Stimulated activated CD8-positive, alpha-beta memory T cell treated with anti-CD3 and anti-CD28 coated beads, Interleukin-7, amount 100 ng/mL, for 48 hours (primary cell): ENCODE results near the gene QSER1.

ENCODE experiments used
- DNase-seq, 2 donors: peaks; one replicate each; pipeline ENCODE4 v3.0.0-alpha.2; 2020; ENCODE audit warnings: low read depth in 1 of 2; ENCODE audit errors: extremely low read depth in 1 of 2

Gene QSER1

DNA sequence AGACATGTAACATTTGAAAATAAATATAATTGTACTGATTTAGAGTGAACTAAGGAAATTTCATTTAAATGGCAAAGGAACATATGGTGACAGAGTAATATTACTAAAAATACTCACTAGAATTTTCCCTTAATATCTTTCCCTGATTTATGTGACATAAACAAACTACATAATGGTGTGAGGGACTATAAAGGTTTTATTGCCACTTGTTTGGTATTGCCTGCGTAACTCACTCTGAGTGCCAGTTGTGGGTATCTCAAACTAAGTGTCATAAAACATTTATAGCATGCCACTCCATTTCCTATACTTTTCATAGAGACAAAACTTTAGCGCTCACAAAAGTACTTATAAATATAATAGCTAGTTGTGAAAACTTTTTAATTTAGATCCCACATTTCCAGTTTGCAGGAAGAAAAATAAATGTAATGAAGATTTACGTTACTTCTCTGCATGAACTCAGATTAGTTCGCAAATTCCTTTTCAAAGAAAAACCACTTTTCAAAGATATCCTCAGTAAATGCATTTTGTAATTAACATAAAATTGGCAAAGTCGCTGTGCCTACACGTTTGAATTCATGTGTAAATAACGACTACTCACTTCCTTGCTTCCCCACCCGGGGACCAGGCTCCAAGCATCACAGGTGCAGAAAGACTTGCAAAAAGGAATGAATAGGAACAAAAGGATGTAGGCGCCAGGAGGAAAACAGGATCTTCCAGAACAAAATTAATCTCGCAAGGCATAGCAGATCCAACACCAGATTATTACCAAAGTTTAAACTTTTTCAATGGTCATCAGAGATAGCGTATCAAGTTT is 1.6 kb upstream of the QSER1 start:
- DNase-seq: no peak

DNA sequence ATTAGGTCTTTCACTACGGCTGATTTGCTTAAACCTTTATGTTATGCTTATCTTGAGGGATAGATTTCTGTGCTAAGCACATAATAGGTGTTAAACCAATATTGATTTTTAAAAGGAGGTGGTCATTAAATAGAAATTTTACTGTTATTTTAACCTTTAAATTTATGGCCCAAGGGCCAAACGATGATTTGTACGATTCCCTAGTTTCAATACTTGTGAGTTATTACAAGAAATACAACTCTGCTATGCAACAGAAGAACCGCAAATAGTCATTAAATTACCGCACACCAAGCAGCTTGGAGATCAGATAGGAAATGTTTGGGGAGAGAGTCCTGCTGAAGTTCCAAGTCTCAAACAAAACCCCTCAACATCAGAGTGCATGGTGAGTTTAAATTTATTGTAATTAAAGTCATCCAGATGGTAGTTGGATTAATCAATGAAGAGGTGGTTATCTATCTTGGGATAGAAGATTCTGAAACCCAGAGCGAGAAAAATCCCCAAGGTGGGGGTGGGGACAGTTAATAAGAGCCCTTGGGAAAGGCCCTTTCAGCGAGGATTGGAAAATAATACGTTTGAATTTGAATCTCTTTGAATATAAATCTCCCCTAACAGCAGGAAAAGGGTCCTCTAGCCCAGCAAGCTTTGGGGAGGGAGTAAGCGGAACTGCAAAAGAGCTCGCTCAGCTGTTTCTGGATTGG is 805 bp upstream of the QSER1 start:
- no peak for DNase-seq

DNA sequence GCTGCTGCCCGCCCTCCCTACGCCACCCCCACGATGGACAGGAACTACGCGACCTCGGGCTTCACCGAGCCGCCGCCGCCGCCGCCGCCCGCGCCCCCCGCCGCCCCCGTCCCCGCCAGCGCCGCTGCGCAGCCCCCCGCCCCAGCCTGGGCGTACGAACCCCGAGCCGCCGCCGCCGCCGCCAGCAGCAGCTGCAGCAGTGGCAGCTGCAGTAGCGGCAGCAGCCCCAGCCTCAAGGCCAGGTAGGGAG is 407 bp downstream of the QSER1 start:
- no peak for DNase-seq

DNA sequence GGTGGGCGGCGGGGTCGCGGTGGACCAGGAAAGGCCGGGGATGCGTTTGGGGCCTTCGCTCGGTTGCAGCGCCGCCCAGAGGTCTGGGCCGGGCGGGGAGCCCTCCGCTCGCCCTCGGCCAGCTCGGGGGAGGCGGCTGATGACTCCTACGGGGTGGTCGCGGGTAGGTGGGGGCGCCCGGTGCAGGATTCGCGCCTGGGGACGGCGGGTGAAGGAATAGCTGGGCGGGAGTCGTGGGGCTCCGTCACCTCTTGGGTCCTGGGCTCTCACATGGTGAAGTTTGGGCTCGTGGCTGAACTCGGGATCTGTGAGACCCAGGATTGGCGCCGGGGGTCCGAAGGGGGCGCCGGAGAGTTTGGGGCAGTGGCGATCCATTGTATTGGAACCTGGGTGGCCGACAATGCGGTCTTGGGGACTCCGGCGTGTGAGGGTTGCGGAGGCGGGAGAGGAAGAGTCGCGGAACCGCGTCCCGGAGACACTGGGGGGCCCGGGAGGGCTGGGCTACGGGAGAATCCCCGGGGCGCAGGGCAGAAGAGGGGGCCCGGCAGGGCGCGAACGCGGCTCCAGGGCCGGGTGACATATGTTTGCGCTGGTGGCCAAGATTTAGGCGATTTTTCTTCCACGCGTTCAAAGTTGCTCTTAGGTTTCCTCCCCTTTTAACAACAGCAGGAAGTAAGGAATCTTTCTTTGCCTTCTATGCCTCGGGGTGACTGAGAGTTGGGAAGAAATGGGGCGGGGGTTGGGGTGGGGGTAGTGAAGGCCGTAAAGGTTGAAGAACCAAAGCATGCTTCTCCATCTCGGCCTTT is 935 bp downstream of the QSER1 start:
- peak; percentile 15 to 26 for DNase-seq

DNA sequence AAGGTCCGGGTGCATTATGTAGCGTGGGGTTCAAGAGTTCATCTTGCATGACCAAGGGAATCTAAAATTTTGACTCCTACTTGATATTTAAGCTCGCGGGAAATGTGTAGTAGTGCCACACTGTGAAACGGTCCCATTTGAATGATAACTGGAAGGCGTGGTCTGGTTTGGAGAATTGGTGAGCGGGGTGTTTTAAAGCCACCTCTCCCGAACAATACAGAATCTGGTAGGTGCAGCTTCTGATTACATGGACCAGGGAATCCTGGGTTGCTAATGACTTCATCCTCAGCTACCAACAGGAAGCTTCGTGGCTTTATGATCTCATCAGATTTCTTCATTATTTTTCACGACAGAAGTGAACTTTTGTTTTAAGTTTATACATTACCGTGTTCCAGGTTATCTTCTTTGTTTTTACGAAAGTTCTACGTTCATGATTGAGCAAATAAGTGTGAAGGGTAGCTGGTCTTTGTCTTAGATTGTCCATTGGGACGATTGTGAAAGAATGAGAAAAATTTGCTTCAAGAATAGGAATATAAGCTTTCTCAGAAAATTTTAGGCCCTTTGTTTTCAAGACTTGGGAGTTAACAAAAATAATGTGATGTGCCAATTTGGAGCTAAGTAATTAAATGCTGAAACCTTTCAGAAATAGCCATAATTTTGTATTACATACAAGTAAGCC is 1.7 kb downstream of the QSER1 start:
- no peak for DNase-seq

DNA sequence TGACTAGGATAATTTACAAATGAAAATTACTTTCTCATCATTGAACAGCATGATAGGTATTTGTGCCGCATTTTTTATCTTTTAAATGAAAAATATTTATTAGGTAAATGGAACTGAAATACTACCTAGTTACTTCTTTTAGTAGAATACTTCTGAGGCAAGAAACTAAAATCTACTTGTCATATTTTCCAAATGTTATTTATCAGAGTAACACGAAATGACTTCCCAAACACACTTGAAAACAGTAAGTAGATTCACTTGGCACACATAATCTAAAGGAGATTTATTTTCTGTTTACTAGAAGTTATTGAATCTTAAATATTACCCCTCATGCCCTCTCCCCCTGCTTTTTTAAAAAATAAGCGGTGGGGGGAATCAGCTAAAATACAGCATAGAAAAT is 2.3 kb downstream of the QSER1 start:
- no peak for DNase-seq

DNA sequence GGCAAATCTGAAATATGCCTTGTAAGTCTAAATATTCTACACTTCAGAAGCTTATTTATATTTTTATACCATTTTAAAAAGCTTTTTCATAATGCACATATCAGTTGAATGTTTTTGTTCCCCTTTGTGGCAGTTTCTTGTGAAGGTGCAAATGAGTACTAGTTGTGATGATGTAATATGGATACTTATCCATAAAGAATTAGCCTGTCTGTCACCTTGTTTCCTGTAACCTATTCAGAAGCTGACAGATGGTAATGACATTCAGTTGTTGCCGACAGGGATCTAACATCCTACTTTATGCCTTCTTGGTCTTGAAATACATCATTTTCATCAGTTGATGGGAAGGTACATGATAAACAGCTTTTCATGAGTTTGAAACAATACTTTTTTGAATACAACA is 2.9 kb downstream of the QSER1 start:
- no peak for DNase-seq

DNA sequence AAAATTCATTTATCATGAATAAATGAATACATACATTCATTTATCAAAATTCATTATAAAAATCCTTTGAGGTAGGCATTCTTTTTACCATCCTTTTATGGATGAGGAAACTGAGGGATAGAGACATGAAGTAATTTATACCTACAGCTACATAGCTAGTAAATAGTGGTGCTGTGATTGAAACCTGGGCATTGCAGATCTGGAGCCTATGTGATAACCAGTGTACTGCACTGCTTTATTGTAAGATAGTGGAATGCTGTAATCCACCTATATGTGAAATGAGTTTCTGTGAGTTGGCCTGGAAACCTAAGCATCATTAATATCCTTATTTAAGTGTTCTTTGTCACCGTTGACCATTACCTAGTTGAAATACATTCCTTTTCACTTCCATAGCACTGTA is 4.5 kb downstream of the QSER1 start:
- no peak for DNase-seq

DNA sequence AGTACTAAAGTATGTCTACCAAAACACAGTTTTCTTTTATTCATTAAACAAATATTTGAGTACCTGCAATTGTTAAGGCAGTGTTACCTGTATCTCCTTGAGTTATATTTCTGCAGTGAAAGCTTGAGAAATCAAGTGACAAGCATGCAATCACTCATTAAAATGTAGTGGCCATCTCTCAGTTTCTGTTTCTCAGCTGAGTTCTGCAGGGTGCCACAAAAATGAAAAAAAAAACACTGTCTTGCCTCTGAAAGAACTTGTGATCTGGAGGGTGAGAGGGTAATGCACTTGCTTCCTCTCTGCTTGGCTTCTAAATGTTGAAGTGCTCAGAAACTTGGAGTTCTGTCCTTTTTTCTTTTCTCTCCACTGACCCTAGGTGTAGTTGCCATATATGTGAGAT is 6.8 kb downstream of the QSER1 start:
- DNase-seq: no peak

DNA sequence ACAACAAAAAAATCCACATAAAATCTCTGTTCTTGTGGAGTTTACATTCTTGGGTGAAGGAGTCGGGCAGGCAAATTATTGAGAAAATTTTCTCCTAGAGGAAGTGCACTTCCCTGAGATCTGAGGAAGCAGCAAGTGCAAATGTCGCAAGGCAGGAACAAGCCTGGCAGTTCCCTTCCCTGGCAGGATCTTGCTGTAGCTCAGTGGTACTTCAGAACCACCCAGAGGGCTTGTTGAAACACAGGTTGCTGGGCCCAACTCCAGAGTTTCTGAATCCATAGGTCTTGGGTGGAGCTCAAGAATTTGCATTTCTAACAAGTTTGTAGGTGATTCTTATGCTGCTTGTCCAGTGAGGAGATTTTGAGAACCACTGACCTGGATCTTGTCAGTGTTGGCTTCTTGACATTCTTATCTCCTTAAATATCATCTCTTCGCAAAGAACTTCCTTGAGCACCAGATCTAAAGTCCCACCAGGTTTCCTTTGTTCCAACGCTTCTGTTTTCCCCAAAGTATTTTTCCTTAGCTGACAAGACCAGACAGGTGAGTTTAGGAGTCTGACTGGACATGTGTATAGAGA is 9.6 kb downstream of the QSER1 start:
- no peak for DNase-seq

DNA sequence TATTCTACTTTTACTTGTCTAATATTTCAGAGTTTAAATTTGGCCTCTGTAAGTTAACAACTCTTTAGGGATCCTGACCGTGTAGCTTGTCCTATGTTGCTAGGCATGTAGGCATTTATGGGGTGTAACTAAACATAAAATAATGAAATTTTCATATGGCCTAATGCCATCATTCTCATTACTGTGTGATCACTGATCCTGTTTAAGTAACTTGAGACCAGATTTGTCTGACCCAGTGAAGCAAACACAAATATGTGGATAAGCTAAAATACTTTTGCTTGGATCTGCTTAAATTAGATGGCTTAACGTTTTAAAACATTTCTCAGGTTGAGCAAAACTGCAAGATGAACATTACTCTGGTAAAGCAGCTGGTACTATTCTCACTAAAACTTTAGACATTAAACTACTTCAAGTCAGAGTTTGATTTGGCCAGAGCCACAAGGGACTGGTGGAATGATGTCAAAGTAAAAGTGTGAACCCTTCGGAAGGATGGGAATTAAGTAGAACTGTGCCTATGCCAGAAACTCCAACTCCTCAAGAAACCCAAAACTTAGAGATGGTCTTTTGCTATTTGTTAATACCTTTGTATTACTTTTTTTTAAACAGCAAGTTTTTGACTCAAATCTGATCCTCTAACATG is 12.5 kb downstream of the QSER1 start:
- no peak for DNase-seq

DNA sequence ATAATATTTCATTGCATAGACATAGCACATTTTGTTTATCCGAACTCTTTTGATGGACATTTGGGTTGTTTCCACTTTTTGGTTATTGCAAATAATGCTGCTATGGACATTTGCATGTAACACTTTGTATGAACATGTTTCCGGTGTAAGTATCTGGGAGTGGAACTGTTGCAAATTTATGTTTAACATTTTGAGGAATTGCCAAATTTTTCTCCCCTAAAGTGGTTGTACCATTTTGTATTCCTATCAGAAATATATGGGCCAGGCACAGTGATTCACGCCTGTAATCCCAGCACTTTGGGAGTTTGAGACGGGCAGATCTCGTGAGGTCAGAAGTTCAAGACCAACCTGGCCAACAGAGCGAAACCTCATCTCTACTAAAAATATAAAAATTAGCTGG is 16.0 kb downstream of the QSER1 start:
- no peak for DNase-seq

DNA sequence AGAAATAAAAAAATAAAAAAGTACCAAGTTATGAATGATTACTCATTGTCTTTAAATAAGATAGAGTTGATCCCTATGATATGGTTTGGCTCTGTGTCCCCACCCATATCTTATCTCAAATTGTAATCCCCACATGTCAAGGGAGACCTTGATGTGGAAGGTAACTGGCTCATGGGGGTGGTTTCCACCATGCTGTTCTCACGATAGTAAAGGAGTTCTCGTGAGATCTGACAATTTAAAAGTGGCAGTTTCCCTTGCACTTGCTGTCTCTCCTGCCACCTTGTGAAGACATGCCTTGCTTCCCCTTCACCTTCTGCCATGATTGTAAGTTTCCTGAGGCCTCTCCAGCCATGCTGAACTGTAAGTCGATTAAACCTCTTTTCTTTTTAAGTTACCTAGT is 18.8 kb downstream of the QSER1 start:
- DNase-seq: no peak

DNA sequence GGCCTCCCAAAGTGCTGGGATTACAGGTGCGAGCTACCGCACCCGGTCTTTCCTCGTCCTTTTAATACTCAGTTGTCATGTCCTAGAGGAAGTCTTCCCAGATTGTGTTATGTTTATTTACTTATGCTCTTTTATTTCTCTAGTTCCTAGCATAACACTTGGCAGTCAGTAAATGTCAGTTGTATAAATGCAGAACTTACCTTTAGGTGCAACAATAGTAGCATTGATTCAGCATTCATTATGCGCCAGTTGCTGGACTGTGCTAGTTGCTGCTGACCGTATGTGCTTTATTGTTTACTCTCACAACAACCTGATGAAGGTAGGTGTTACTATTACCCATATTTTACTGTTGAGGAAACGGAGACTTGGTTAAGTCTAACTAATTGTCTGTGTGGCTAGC is 20.8 kb downstream of the QSER1 start:
- no peak for DNase-seq

DNA sequence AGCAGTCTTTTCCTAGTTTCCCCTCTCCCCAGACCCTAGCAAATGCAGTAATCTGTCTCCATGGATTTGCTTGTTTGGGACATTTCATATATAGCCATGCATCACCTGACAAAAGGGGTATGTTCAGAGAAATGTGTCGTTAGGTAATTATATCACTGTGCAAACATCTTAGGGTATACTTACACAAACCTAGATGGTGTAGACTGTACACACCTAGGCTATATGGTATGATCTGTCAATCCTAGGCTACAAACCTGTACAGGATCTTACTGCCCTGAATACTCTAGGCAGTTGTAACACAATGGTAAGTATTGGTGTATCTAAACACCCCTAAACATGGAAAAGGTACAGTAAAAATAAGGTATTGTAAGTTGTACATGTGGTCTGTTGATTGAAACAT is 23.8 kb downstream of the QSER1 start:
- DNase-seq: no peak

DNA sequence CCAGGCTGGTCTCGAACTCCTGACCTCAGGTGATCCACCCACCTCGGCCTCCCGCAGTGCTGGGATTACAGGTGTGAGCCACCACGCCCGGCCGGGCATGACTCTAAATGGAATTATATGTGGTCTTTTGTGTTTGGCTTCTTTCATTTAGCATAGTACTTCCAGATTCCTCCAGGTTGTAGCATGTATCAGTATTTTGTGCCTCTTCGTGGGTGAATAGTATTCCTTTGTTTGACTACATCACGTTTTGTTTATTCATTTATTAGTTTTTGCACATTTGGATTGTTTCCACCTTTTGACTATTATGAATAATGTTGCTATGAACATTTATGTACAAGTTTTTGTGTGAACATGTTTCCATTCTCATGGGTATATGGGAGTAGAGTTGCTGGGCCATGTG is 24.4 kb downstream of the QSER1 start:
- DNase-seq: no peak

DNA sequence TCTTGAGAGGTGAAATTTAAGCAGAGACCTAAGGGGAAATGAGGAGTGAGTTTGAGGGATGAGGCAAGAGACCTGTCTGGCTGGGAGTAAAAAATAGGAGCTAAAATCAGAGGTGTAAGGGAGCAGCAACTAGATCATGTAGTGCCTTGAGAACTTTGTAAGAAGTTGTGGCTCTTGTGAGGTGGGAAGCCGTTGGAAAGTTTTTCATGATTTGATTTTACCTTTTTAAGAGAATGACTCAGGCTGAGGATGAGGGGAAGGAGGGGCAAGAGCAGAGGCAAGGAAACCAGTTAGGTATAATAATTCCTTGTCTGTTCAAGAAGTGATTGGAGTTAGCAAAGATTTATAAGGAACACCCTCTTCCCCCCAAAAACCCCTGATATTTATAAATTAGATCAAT is 25.8 kb downstream of the QSER1 start:
- no peak for DNase-seq

DNA sequence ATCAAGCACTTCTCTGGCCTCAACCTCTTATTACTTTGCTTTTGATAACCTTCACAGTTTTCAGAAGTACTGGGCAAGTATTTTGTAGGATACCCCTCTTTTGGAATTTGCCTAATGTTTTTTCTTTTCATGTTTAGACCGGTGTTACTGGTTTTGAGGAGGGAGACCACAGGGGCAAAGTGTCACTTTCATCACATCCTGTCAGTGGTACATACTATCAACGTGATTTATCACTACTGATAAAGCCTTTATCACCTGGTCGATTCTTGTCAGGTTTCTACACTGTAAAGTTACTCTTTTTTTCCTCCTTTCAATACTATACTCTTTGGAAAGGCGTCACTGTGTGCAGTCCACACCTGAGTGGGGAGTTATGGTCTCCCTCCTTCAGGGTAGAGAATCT is 26.7 kb downstream of the QSER1 start:
- no peak for DNase-seq

DNA sequence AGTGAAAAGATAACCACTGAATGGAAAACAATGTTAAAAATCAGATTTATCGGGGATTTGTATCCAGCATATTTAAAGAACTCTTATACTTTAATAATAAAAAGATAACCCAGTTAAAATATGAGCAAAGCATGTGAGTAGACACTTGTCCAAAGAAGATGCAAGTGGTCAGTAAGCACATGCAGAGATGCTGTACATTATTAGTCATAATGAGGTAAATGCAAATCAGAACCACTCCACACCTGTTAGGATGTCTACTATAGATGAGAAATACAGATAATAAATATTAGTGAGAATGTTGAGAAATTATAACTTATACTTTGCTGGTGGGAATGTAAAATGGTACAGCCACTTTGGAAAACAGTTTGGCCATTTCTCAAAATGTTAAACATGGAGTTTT is 28.0 kb downstream of the QSER1 start:
- no peak for DNase-seq

DNA sequence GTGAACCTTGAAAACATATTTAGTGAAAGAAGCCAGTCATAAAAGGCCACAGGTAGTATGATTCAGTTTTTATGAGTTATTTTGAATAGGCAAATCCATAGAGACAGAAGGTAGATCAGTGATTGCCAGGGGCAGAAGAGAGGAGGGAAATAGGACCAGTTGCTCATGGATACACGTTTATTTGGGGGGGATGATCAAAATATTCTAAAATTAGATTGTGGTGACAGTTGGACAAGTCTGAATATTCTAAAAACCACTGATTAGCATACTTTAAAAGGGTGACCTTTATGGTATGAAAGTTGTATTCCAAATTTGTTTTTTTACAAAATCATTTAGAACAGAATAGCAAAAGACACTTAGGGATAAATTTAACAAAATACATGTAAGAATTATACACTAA is 28.6 kb downstream of the QSER1 start:
- no peak for DNase-seq

DNA sequence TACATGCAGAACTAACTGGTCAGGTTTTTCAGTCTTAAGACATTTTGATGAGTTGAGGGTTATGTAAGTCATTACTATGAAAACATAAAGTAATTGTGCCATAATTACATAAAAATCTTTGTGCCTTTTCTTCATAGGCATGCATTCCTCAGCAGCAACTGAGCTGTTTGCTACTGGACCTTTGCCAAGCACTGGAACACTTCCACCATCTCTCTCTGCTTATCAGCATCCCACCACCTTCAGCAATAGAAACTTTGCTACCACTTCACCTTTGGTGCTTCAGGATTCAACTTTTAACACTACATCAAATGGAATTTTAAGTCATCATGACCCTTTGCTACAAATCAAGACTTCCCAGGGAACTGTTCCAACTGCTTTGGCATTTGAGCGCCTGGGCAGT is 39.0 kb downstream of the QSER1 start:
- DNase-seq: no peak
